Epithelial cell of proximal tubule (primary cell): ENCODE measurements around the gene AOPEP. TPM values are rescaled to one million over a fixed set of nuclear protein-coding genes. Genes with fewer than 3 reads are reported as not detected.

Experiments
- DNase-seq: peaks from one replicate; pipeline ENCODE4 v3.0.0-alpha.2; 2011; ENCODE audit warnings: low read depth
- H3K4me3 ChIP-seq: 2 replicates; pipeline ENCODE4 v1.5.1; 2011; ENCODE audit warnings: low read depth, mild to moderate bottlenecking, low read length
- total RNA-seq: library from RNA; depleted of rRNA; stranded (reverse); fragments of >200 nt; gene quantifications from 2 replicates; pipeline ENCODE4 v1.2.3, GENCODE V29; 2015
- TF ChIP-seq, protein P1 (sequence below): conservative IDR thresholded peaks from 2 replicates; pipeline ENCODE4 v1.5.1; 2012; ENCODE audit warnings: low read depth, mild to moderate bottlenecking, low read length

Gene AOPEP
- total RNA-seq, 1 donor from 2014 or later = 27.0 TPM

GRCh38 chr9:95097279-95097678 lies 370.8 kb downstream of the AOPEP start:
- DNase-seq = no peak
- TF ChIP-seq, protein P1, sequence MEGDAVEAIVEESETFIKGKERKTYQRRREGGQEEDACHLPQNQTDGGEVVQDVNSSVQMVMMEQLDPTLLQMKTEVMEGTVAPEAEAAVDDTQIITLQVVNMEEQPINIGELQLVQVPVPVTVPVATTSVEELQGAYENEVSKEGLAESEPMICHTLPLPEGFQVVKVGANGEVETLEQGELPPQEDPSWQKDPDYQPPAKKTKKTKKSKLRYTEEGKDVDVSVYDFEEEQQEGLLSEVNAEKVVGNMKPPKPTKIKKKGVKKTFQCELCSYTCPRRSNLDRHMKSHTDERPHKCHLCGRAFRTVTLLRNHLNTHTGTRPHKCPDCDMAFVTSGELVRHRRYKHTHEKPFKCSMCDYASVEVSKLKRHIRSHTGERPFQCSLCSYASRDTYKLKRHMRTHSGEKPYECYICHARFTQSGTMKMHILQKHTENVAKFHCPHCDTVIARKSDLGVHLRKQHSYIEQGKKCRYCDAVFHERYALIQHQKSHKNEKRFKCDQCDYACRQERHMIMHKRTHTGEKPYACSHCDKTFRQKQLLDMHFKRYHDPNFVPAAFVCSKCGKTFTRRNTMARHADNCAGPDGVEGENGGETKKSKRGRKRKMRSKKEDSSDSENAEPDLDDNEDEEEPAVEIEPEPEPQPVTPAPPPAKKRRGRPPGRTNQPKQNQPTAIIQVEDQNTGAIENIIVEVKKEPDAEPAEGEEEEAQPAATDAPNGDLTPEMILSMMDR = no peak
- H3K4me3 ChIP-seq = no peak overlapping the region

GRCh38 chr9:95098391-95098921 lies 372.0 kb downstream of the AOPEP start:
- no peak for DNase-seq
- TF ChIP-seq, protein P1 = no peak
- H3K4me3 ChIP-seq = no peak overlapping the region

GRCh38 chr9:95099321-95100070 lies 373.0 kb downstream of the AOPEP start:
- TF ChIP-seq, protein P1 = no peak
- DNase-seq = no peak
- H3K4me3 ChIP-seq = no peak overlapping the region

DNA sequence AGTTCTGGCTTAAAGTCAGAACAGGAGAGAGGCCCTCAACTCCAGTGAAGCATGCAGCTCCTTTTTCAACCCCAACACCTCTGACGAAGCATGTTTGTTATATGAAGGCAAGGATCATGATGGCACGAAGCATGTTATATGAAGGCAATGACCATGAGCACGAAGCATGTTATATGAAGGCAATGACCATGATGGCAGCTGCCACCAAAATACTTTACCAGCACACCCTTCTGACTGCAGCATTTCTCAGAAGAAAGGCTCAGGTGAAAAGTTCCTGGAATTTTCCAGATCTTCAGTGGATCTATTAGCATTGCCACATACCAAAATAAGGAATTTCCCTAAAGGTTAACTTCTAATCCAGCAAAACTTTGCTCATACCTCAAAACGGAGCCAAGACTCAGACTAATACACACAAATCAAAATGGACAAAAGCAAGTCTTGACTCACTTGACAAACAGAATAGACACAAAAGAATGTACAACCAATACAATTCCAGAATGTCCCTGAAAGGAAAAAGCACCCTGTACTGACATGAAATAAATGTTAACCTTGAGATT lies 373.6 kb downstream of the AOPEP start:
- TF ChIP-seq, protein P1 = no peak
- no peak overlapping the region for H3K4me3 ChIP-seq
- no peak for DNase-seq

DNA sequence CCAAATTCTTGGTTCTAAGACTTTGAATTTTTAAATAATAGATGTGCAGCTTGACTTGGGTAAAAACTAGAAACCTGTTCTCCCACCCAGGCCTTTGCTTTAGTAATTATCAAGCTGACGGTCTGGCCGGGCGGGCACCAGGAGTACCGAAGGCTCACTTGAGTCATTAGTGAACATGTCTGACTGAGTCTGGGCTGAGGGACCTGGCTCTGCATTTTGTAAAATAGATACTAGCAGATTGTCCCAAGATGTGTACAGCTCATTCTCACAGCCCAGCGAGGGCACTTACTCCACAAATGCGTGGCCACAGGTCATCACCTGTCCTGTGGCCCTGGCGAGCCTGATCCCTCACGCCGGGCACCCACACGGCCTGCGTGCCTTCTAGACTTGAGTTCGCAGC lies 374.8 kb downstream of the AOPEP start:
- H3K4me3 ChIP-seq = no peak overlapping the region
- TF ChIP-seq, protein P1 = no peak
- DNase-seq = no peak

DNA sequence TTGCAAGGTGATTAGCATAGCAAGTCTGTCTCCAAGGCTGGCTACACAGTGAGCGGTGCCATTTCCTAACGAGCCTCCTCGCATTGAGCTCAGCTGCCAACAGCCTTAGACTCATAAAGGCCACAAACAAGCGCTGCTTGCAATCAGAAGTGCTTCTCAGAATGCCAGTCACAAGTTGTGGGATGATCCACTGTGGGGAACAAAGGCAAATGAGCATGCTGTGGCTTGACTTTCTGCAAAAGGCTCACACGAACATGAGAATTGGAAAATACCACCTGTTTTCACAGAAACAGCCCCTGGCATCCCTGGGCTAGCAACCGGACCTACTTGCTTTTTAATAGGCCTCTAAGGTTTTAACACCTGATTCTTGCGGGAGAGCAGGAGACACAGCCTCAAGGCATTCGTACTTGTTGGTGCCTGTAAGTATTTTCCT lies 375.5 kb downstream of the AOPEP start:
- DNase-seq = no peak
- H3K4me3 ChIP-seq = no peak overlapping the region
- TF ChIP-seq, protein P1 = no peak
